BLaER1 treated with 17β-estradiol and CSF1 and Interleukin-3, amounts not matched to agents 10 nM and 100 nM (cell line): ENCODE results near the gene VPS35L.
A peak's percentile ranks its signal among the peaks of the same experiment; 100 is the strongest.

Experiments
- H3K27ac ChIP-seq, 11 experiments: shearing (Covaris generic); formaldehyde crosslinking; 2 replicates each; pipeline ENCODE4 v1.8.1; 2022
- H3K27me3 ChIP-seq, 11 experiments: shearing (Covaris generic); formaldehyde crosslinking; 2 replicates each; pipeline ENCODE4 v1.8.1; 2022
- H3K36me3 ChIP-seq, 11 experiments: shearing (Covaris generic); formaldehyde crosslinking; 2 replicates each; pipeline ENCODE4 v1.8.1; 2022
- H3K4me1 ChIP-seq, 10 experiments: shearing (Covaris generic); formaldehyde crosslinking; 2 replicates each; pipeline ENCODE4 v1.8.1; 2022
- H3K4me2 ChIP-seq, 11 experiments: shearing (Covaris generic); formaldehyde crosslinking; 2 replicates each; pipeline ENCODE4 v1.8.1; 2022
- H3K4me3 ChIP-seq, 10 experiments: shearing (Covaris generic); formaldehyde crosslinking; 2 replicates each; pipeline ENCODE4 v1.8.1; 2022
- H3K9ac ChIP-seq, 11 experiments: shearing (Covaris generic); formaldehyde crosslinking; 2 replicates each; pipeline ENCODE4 v1.8.1; 2022
- H3K9me3 ChIP-seq, 11 experiments: shearing (Covaris generic); formaldehyde crosslinking; replicated peaks in 1 of 11; 2 replicates each; pipeline ENCODE4 v1.8.1; 2022
- H4K20me1 ChIP-seq, 11 experiments: shearing (Covaris generic); formaldehyde crosslinking; 2 replicates each; pipeline ENCODE4 v1.8.1; 2022
- Cebpa-rat ChIP-seq, 11 experiments: shearing (Covaris generic); IDR thresholded peaks; 2 replicates each; pipeline ENCODE4 v1.8.1; 2022

Gene VPS35L

GRCh38 chr16:19737306-19738038 is 182.0 kb downstream of the VPS35L start:
- Histone ChIP-seq H3K9me3 (0 out of 22 replicates have a peak, but pooled peaks cover 0 to 3% (median 0%) of the 10 kb centered on the region in 11 experiments), H3K4me2 (peak overlapping the region; percentile 42 to 70 (median 61)), H4K20me1 (no peaks in the 10 kb centered on the region), H3K4me1 (peaks cover 13 to 28% (median 17%) of the 10 kb centered on the region in 10 experiments), H3K27me3 (no peaks in the 10 kb centered on the region), H3K9ac (no peak overlapping the region), H3K4me3 (no peak overlapping the region), H3K27ac (no peak overlapping the region), H3K36me3 (peaks cover 0 to 24% (median 12%) of the 10 kb centered on the region in 11 experiments; a peak in 10 of 22 replicates)
- TF ChIP-seq Cebpa-rat (IDR thresholded peaks at IDR 0.05), result no peak

- H4K20me1 ChIP-seq, result no peaks in the 10 kb centered on the region
- H3K9me3 ChIP-seq, result no peaks in the 10 kb centered on the region
- H3K27ac ChIP-seq, result no peak overlapping the region
- no peak overlapping the region for H3K9ac ChIP-seq
- no peaks in the 10 kb centered on the region for H3K27me3 ChIP-seq
- no peak for TF ChIP-seq Cebpa-rat (IDR thresholded peaks at IDR 0.05)
- peaks cover 0 to 4% (median 0%) of the 10 kb centered on the region in 11 experiments; a peak in 5 of 22 replicates for H3K36me3 ChIP-seq
- H3K4me2 ChIP-seq, result no peak overlapping the region
- peaks cover 12 to 18% (median 14%) of the 10 kb centered on the region in 10 experiments for H3K4me1 ChIP-seq
- no peak overlapping the region for H3K4me3 ChIP-seq
Measured at GRCh38 chr16:19741354-19741753, 185.9 kb downstream of the VPS35L start.

- H3K4me2 ChIP-seq, result no peak overlapping the region
- no peaks in the 10 kb centered on the region for H3K27me3 ChIP-seq
- H3K4me3 ChIP-seq, result no peak overlapping the region
- H3K27ac ChIP-seq, result no peak overlapping the region
- no peak overlapping the region for H3K9ac ChIP-seq
- H3K36me3 ChIP-seq, result no peaks in the 10 kb centered on the region; a peak in 2 of 22 replicates
- no peak for TF ChIP-seq Cebpa-rat (IDR thresholded peaks at IDR 0.05)
- no peaks in the 10 kb centered on the region; a peak in 2 of 20 replicates for H3K4me1 ChIP-seq
- no peaks in the 10 kb centered on the region for H3K9me3 ChIP-seq
- no peaks in the 10 kb centered on the region for H4K20me1 ChIP-seq
Measured at GRCh38 chr16:19743816-19744159, 188.3 kb downstream of the VPS35L start.

GRCh38 chr16:19744670-19745069 is 189.2 kb downstream of the VPS35L start:
- Histone ChIP-seq H3K4me3 (no peak overlapping the region), H3K4me1 (no peaks in the 10 kb centered on the region; a peak in 2 of 20 replicates), H3K9me3 (no peaks in the 10 kb centered on the region), H3K36me3 (no peaks in the 10 kb centered on the region; a peak in 1 of 22 replicates), H3K9ac (no peak overlapping the region), H3K27me3 (no peaks in the 10 kb centered on the region), H3K27ac (no peak overlapping the region), H3K4me2 (no peak overlapping the region), H4K20me1 (no peaks in the 10 kb centered on the region)
- TF ChIP-seq Cebpa-rat (IDR thresholded peaks at IDR 0.05), result no peak

- no peak overlapping the region for H3K9ac ChIP-seq
- no peaks in the 10 kb centered on the region for H4K20me1 ChIP-seq
- no peaks in the 10 kb centered on the region for H3K36me3 ChIP-seq
- no peak overlapping the region for H3K4me2 ChIP-seq
- H3K4me3 ChIP-seq, result no peak overlapping the region
- no peak overlapping the region for H3K27ac ChIP-seq
- H3K27me3 ChIP-seq, result no peaks in the 10 kb centered on the region
- H3K4me1 ChIP-seq, result no peaks in the 10 kb centered on the region; a peak in 2 of 20 replicates
- no peak for TF ChIP-seq Cebpa-rat (IDR thresholded peaks at IDR 0.05)
- H3K9me3 ChIP-seq, result no peaks in the 10 kb centered on the region
Measured at GRCh38 chr16:19745286-19746010, 189.9 kb downstream of the VPS35L start.

GRCh38 chr16:19746561-19746960 is 191.1 kb downstream of the VPS35L start:
- Histone ChIP-seq H3K36me3 (no peaks in the 10 kb centered on the region), H3K9ac (no peak overlapping the region), H3K27me3 (no peaks in the 10 kb centered on the region), H3K4me3 (no peak overlapping the region), H3K4me2 (no peak overlapping the region), H3K27ac (no peak overlapping the region), H3K9me3 (no peaks in the 10 kb centered on the region), H3K4me1 (peaks cover 0 to 2% (median 0%) of the 10 kb centered on the region in 10 experiments; a peak in 2 of 20 replicates), H4K20me1 (no peaks in the 10 kb centered on the region)
- no peak for TF ChIP-seq Cebpa-rat (IDR thresholded peaks at IDR 0.05)

GRCh38 chr16:19748389-19749168 is 193.1 kb downstream of the VPS35L start:
- H3K36me3 ChIP-seq, result no peaks in the 10 kb centered on the region
- no peak overlapping the region for H3K4me3 ChIP-seq
- no peaks in the 10 kb centered on the region for H3K9me3 ChIP-seq
- no peak overlapping the region for H3K9ac ChIP-seq
- H4K20me1 ChIP-seq, result no peaks in the 10 kb centered on the region
- H3K4me2 ChIP-seq, result no peak overlapping the region
- peaks cover 0 to 7% (median 0%) of the 10 kb centered on the region in 10 experiments; a peak in 2 of 20 replicates for H3K4me1 ChIP-seq
- H3K27me3 ChIP-seq, result no peaks in the 10 kb centered on the region
- H3K27ac ChIP-seq, result no peak overlapping the region
- TF ChIP-seq Cebpa-rat (IDR thresholded peaks at IDR 0.05), result no peak

- Histone ChIP-seq H3K9ac (no peak overlapping the region), H3K36me3 (no peaks in the 10 kb centered on the region), H3K27me3 (no peaks in the 10 kb centered on the region), H3K27ac (no peak overlapping the region), H3K4me2 (no peak overlapping the region), H3K4me3 (no peak overlapping the region), H3K9me3 (no peaks in the 10 kb centered on the region), H4K20me1 (no peaks in the 10 kb centered on the region), H3K4me1 (peaks cover 0 to 7% (median 0%) of the 10 kb centered on the region in 10 experiments; a peak in 2 of 20 replicates)
- TF ChIP-seq Cebpa-rat (IDR thresholded peaks at IDR 0.05), result no peak
Measured at GRCh38 chr16:19749571-19750080, 194.1 kb downstream of the VPS35L start.
